ENCODE results near the gene OSTF1.

DNA sequence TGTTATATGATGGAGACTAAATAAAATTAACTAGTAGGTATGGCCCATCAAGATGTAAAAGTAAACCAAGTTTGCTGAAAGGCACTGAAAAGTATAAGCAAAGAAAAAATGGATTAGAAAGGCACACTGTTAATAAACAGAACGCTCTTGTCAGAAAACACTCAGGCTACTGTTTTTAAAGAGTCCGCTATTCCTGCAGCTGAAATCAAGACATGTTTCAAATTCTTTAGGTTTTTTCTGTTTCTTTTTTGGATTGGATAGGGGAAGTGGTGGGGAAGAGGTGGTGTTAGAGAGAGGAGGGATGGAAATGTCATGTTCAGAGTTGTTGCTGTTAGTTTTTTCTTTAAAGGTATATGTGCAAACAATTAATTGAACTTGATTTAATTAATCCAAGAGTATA lies 17.5 kb downstream of the OSTF1 start:
- TF ChIP-seq STAT6 (CRISPR knock-in tag; conservative IDR thresholded peaks at IDR 0.05; ENCODE audit: low read depth) = no peak
- no peak for TF ChIP-seq CTCF (IDR thresholded peaks at IDR 0.05)
- no peak for TF ChIP-seq TEAD4 (CRISPR knock-in tag; IDR thresholded peaks at IDR 0.05)
- no peak for TF ChIP-seq TP53 (CRISPR knock-in tag; IDR thresholded peaks at IDR 0.05)
- TF ChIP-seq ATF1 (CRISPR knock-in tag; IDR thresholded peaks at IDR 0.05) = no peak
- no peak for TF ChIP-seq ZNF263 (CRISPR knock-in tag; IDR thresholded peaks at IDR 0.05; ENCODE audit: low read depth)
- no peak for TF ChIP-seq ETV6 (CRISPR knock-in tag; IDR thresholded peaks at IDR 0.05)
- no peak for TF ChIP-seq JAZF1 (CRISPR knock-in tag; IDR thresholded peaks at IDR 0.05)
- TF ChIP-seq ZNF219 (CRISPR knock-in tag; IDR thresholded peaks at IDR 0.05; ENCODE audit: borderline replicate concordance) = no peak
- no peak for TF ChIP-seq CBFB (CRISPR knock-in tag; IDR thresholded peaks at IDR 0.05; ENCODE audit: low read depth)
- no peak for TF ChIP-seq ZNF121 (CRISPR knock-in tag; IDR thresholded peaks at IDR 0.05)
- TF ChIP-seq OVOL2 (CRISPR knock-in tag; IDR thresholded peaks at IDR 0.05; ENCODE audit: borderline replicate concordance) = no peak
- TF ChIP-seq NFATC4 (CRISPR knock-in tag; IDR thresholded peaks at IDR 0.05) = no peak
- TF ChIP-seq SMAD4 (CRISPR knock-in tag; IDR thresholded peaks at IDR 0.05) = no peak

Measured in WTC11 (cell line).